Thymus (tissue), 14 donors: ENCODE results near the gene KDM4D. TPM values are rescaled to one million over a fixed set of nuclear protein-coding genes. Genes with fewer than 3 reads are reported as not detected.
A peak's percentile ranks its signal among the peaks of the same experiment; 100 is the strongest.

Experiments used
- DNase-seq, 9 donors: peaks; one replicate each; pipeline ENCODE4 v3.0.0-alpha.2; 2013; ENCODE audit warnings: low spot score in 9 of 9, low read depth in 6 of 9, missing footprints in 1 of 9
- H3K27ac ChIP-seq, 2 donors: one replicate each; pipeline ENCODE4 v1.5.1; 2013; ENCODE audit warnings: control low read depth in 1 of 2, low read depth in 1 of 2, low read length in 1 of 2, mild to moderate bottlenecking in 1 of 2, moderate library complexity in 1 of 2
- H3K27me3 ChIP-seq, 2 donors: one replicate each; pipeline ENCODE4 v1.5.1; 2013; ENCODE audit warnings: low read length in 1 of 2; ENCODE audit not compliant: control insufficient read depth in 2 of 2, insufficient read depth in 1 of 2
- H3K36me3 ChIP-seq, 2 donors: one replicate each; pipeline ENCODE4 v1.5.1; 2013; ENCODE audit warnings: low read length in 1 of 2, mild to moderate bottlenecking in 1 of 2, moderate library complexity in 1 of 2; ENCODE audit not compliant: control insufficient read depth in 2 of 2, insufficient read depth in 2 of 2
- H3K4me1 ChIP-seq, 2 donors: one replicate each; pipeline ENCODE4 v1.5.1; 2013; ENCODE audit warnings: low read length in 2 of 2; ENCODE audit not compliant: control insufficient read depth in 2 of 2, insufficient read depth in 2 of 2
- H3K4me3 ChIP-seq, 2 donors: one replicate each; pipeline ENCODE4 v1.5.1; 2013; ENCODE audit warnings: low read length in 2 of 2, control low read depth in 1 of 2, mild to moderate bottlenecking in 1 of 2
- H3K9me3 ChIP-seq, 2 donors: one replicate each; pipeline ENCODE4 v1.5.1; 2013; ENCODE audit warnings: low read length in 1 of 2, mild to moderate bottlenecking in 1 of 2; ENCODE audit not compliant: control insufficient read depth in 2 of 2, insufficient read depth in 1 of 2
- WGBS: extraction: QIAGEN DNeasy Blood & Tissue Kit; methylation state at CpG from one replicate; pipeline ENCODE4 v1.1.7; 2013; 5-methylcytosine and 5-hydroxymethylcytosine counted together
- long read RNA-seq, 10 donors: transcript quantifications; one replicate each; lab custom pipeline, GENCODE V29; 2026
- polyA plus RNA-seq: library from polyadenylated mRNA; stranded (reverse); fragments of 200-250 nt; gene quantifications from one replicate; pipeline ENCODE4 v1.2.3, GENCODE V29; 2013
- total RNA-seq: library from RNA; stranded (reverse); fragments of 120-200 nt; gene quantifications from one replicate; pipeline ENCODE4 v1.2.4, GENCODE V29; 2013
- donor health status: healthy.

The KDM4D gene
- total RNA-seq (0.85 TPM), polyA plus RNA-seq (0.50 TPM)
- long read RNA-seq, donor 1, result 0 reads
- long read RNA-seq, donor 2, result 0 reads
- long read RNA-seq, donor 3, result 0 reads
- long read RNA-seq, donor 4, partial matches to known transcripts, result 0 of 1 reads
- long read RNA-seq, donor 4, other reads (novel, unspliced or antisense), result 0 of 1 reads
- long read RNA-seq, donor 5, partial matches to known transcripts, result 0 of 2 reads
- long read RNA-seq, donor 5, other reads (novel, unspliced or antisense), result 0 of 2 reads
- long read RNA-seq, donor 6, result 0 reads
- long read RNA-seq, donor 7, result 0 reads
- long read RNA-seq, donor 8, result 0 reads
- long read RNA-seq, donor 9, partial matches to known transcripts, result 0 of 1 reads
- long read RNA-seq, donor 9, other reads (novel, unspliced or antisense), result 0 of 1 reads
- long read RNA-seq, donor 10, result 0 reads

- H3K36me3 ChIP-seq, result peaks cover 11 to 34% of the 10 kb centered on the region in 2 donors
- H3K27me3 ChIP-seq, result no peaks in the 10 kb centered on the region
- H3K4me3 ChIP-seq, result peak within 1 kb of the TSS; percentile 80 to 87
- under 1% methylated on average over 66 of the region's 66 CpGs for WGBS
- peaks cover 0 to 6% of the 10 kb centered on the region in 2 donors for H3K4me1 ChIP-seq
- no peaks in the 10 kb centered on the region for H3K9me3 ChIP-seq
- DNase-seq, result peak; percentile 87 to 97 (median 92)
- peak within 1 kb of the TSS; percentile 70 to 87 for H3K27ac ChIP-seq
Measured at GRCh38 chr11:94973099-94973968, at the start of gene KDM4D, which contains the start of gene CWC15. TSS of gene KDM4D (plus strand) at chr11:94973709. CDS start at chr11:94997373, 23,664 bp downstream. TSS of gene CWC15 (minus strand) at chr11:94973556. CDS start at chr11:94972185, 1,371 bp downstream.

- DNase-seq, result peak in 5 of 9 donors; percentile 60 to 86 (median 64)
- Histone ChIP-seq H3K4me1 (peaks cover 64 to 84% of the 10 kb centered on the region in 2 donors), H3K9me3 (peaks cover 0 to 9% of the 10 kb centered on the region in 2 donors), H3K27me3 (no peaks in the 10 kb centered on the region), H3K27ac (peak overlapping the region; percentile 96 to 98), H3K4me3 (no peak overlapping the region), H3K36me3 (no peaks in the 10 kb centered on the region)
- WGBS, result 37% methylated on average over 6 of the region's 6 CpGs
Measured at GRCh38 chr11:94924171-94924572, 49.3 kb upstream of the KDM4D start.

- Histone ChIP-seq H3K4me3 (no peak overlapping the region), H3K27me3 (no peaks in the 10 kb centered on the region), H3K9me3 (peaks cover 0 to 9% of the 10 kb centered on the region in 2 donors), H3K27ac (peak overlapping the region; percentile 97 to 98), H3K4me1 (peaks cover 64 to 84% of the 10 kb centered on the region in 2 donors), H3K36me3 (no peaks in the 10 kb centered on the region)
- DNase-seq, result peak in 4 of 9 donors; percentile 56 to 86 (median 58)
- WGBS, result 6% methylated on average over 5 of the region's 5 CpGs
Measured at GRCh38 chr11:94924612-94925011, 48.9 kb upstream of the KDM4D start.

GRCh38 chr11:94925422-94926270 lies 47.9 kb upstream of the KDM4D start:
- Histone ChIP-seq H3K4me3 (no peak overlapping the region), H3K4me1 (peaks cover 60 to 76% of the 10 kb centered on the region in 2 donors), H3K27me3 (no peaks in the 10 kb centered on the region), H3K9me3 (peaks cover 0 to 9% of the 10 kb centered on the region in 2 donors), H3K27ac (peak overlapping the region; percentile 97 to 98), H3K36me3 (no peaks in the 10 kb centered on the region)
- 40% methylated on average over 7 of the region's 7 CpGs for WGBS
- DNase-seq, result peak in 1 of 9 donors; percentile 52

- H3K36me3 ChIP-seq, result no peaks in the 10 kb centered on the region
- H3K27ac ChIP-seq, result peak overlapping the region; percentile 84 to 98
- peaks cover 0 to 9% of the 10 kb centered on the region in 2 donors for H3K9me3 ChIP-seq
- H3K4me1 ChIP-seq, result peaks cover 57 to 73% of the 10 kb centered on the region in 2 donors
- H3K4me3 ChIP-seq, result no peak overlapping the region
- no peaks in the 10 kb centered on the region for H3K27me3 ChIP-seq
- peak in 1 of 9 donors; percentile 44 for DNase-seq
Measured at GRCh38 chr11:94926271-94926625, 47.3 kb upstream of the KDM4D start.

GRCh38 chr11:94926698-94927237 lies 46.7 kb upstream of the KDM4D start:
- H3K27ac ChIP-seq, result peak overlapping the region; percentile 62 to 98
- no peak for DNase-seq

GRCh38 chr11:94928117-94928990 lies 45.2 kb upstream of the KDM4D start:
- 18% methylated on average over 1 of the region's 1 CpG for WGBS
- peak in 2 of 9 donors; percentile 42 to 65 for DNase-seq
- no peaks in the 10 kb centered on the region for H3K36me3 ChIP-seq
- peak overlapping the region in 1 of 2 donors; percentile 38 for H3K27ac ChIP-seq
- H3K4me3 ChIP-seq, result no peak overlapping the region
- peaks cover 0 to 9% of the 10 kb centered on the region in 2 donors for H3K9me3 ChIP-seq
- no peaks in the 10 kb centered on the region for H3K27me3 ChIP-seq
- H3K4me1 ChIP-seq, result peaks cover 46 to 57% of the 10 kb centered on the region in 2 donors

More at GRCh38 chr11:94926698-94927237, 46.7 kb upstream of the KDM4D start:
- no peaks in the 10 kb centered on the region for H3K27me3 ChIP-seq
- no peaks in the 10 kb centered on the region for H3K36me3 ChIP-seq
- WGBS, result 42% methylated on average over 6 of the region's 6 CpGs
- H3K4me1 ChIP-seq, result peaks cover 57 to 71% of the 10 kb centered on the region in 2 donors
- no peak overlapping the region for H3K4me3 ChIP-seq
- peaks cover 0 to 9% of the 10 kb centered on the region in 2 donors for H3K9me3 ChIP-seq
